ENCODE data around the gene TTC8. TPM values are rescaled to one million over a fixed set of nuclear protein-coding genes. Genes with fewer than 3 reads are reported as not detected.
"Not testable (repeated sequence)": the region's sequence is repeated elsewhere in the genome, so short reads cannot be mapped to it uniquely, and the experiment has no call there.

The TTC8 gene
- 10 to 100 TPM; 12.6 to 25.8 (median 14.4) TPM for polyA plus RNA-seq (ENCODE audit: insufficient read length in 10 of 10)
- long read RNA-seq, donor 1, full-length matches to known transcripts: 2 of 2 reads
- long read RNA-seq, donor 1, partial matches to known transcripts: 0 of 2 reads
- long read RNA-seq, donor 1, other reads (novel, unspliced or antisense): 0 of 2 reads
- long read RNA-seq, donor 2, full-length matches to known transcripts: 4 of 4 reads
- long read RNA-seq, donor 2, partial matches to known transcripts: 0 of 4 reads
- long read RNA-seq, donor 2, other reads (novel, unspliced or antisense): 0 of 4 reads
- long read RNA-seq, donor 3: 0 reads
- long read RNA-seq, donor 4, full-length matches to known transcripts: 2 of 2 reads
- long read RNA-seq, donor 4, partial matches to known transcripts: 0 of 2 reads
- long read RNA-seq, donor 4, other reads (novel, unspliced or antisense): 0 of 2 reads
- long read RNA-seq, donor 5, full-length matches to known transcripts: 2 of 2 reads
- long read RNA-seq, donor 5, partial matches to known transcripts: 0 of 2 reads
- long read RNA-seq, donor 5, other reads (novel, unspliced or antisense): 0 of 2 reads
- long read RNA-seq, donor 6, full-length matches to known transcripts: 1 of 1 reads
- long read RNA-seq, donor 6, partial matches to known transcripts: 0 of 1 reads
- long read RNA-seq, donor 6, other reads (novel, unspliced or antisense): 0 of 1 reads
- long read RNA-seq, donor 7, full-length matches to known transcripts: 1 of 1 reads
- long read RNA-seq, donor 7, partial matches to known transcripts: 0 of 1 reads
- long read RNA-seq, donor 7, other reads (novel, unspliced or antisense): 0 of 1 reads
- long read RNA-seq, donor 8, full-length matches to known transcripts: 2 of 2 reads
- long read RNA-seq, donor 8, partial matches to known transcripts: 0 of 2 reads
- long read RNA-seq, donor 8, other reads (novel, unspliced or antisense): 0 of 2 reads
- long read RNA-seq, donor 9: 0 reads

GRCh38 chr14:88824314-88825077 is at the start of gene TTC8:
Gene TTC8 (plus strand): TSS chr14:88824651. CDS start chr14:88824708, 57 bp downstream.
- peak; percentile 82 to 97 (median 93) for DNase-seq

GRCh38 chr14:88775532-88775931 is 48.9 kb upstream of the TTC8 start:
- no peak for DNase-seq

DNA sequence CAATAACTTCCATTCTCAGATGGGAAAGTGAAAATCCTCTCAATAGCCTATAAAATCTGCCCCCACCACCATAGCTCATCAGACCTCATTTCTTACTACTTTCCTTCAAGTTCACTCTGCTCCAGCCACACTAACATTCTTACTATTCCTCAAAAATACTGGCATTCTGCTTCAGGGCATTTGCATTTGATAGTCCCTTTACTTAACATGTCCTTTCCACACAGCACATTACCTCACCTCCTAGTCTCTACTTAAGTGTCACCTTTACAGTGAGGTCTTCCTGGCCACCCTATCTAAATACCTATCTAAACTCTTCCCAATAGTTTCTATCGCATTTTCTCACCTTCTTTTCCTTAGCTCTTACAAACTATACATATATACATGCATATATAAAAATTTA is 38.5 kb upstream of the TTC8 start:
- DNase-seq: no peak

DNA sequence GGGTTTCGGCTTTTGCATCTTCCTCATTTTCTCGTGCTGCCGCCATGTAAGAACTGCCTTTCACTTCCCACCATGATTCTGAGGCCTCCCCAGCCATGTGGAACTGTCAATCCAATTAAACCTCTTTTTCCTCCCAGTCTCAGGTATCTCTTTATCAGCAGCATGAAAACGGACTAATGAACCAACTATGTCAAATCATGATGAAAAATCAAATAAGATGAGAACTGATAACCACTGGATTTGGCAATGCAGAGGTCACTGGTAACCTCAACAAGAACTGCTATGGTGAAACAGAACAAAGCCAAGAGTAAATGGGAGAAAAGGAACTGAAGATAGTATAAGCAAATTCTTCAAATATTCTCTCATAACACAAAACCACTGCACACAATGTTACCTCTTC is 37.7 kb upstream of the TTC8 start:
- DNase-seq: no peak

DNA sequence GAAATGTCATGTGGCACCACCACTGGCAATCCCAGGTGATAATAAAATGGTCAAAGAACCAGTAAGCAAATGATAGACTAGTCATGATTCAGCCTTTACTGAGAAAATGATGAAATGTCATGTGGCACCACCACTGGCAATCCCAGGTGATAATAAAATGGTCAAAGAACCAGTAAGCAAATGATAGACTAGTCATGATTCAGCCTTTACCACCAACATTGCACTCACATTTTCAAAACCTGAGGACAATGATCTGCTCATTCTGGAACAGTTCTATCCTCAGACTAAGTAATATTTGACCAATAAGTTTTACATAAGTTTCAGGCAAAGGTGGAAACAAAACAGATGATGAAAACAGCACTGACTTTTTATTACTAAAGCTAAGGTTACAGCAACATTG is 34.9 kb upstream of the TTC8 start:
- DNase-seq: not testable (repeated sequence)

- no peak for DNase-seq
These were observed 33.8 kb upstream of the TTC8 start for GRCh38 chr14:88790501-88791251.

- no peak for DNase-seq
These were observed 33.2 kb upstream of the TTC8 start for GRCh38 chr14:88791252-88791621.

- peak in 1 of 3 donors; percentile 40 for DNase-seq
These were observed 32.6 kb upstream of the TTC8 start for GRCh38 chr14:88791629-88792472.

DNA sequence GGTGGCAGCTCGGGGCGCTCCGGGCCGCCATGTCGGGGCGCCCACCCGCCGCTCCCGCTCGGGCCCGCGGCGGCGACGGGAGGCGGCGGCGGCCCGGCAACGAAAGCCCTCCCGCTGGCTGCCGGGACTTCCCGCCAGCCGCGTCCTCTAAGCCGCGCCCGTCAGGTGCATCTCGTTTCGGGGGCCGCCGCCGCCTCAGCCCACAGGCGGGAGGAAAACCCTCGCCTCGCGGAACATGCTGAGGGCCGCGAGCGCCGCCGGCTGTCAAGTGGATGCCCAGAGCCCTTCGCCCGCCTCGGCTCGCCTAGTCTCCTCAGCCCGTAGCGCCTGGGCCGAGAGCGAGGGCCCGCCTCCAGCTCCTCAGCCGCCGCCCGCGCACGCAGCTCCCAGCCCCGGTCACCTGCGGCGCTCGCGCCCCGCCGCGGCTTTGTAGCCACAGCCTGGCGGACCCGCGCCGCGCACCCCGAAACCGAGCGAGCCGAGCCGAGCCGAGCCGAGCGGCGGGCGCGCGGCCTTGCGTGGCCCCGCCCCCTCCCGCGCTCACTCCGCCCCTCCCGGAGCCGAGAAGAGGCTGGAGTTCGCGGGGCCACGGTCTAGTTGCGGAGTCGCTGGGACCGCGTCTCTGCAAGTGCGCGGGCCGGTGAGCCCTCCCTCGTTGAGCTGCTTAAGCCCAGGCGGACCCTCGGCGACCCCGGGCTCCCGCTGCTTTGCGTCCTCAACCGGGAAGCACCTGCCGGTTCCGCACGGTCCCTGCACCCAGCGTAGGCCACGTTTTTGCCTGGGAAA is 31.8 kb upstream of the TTC8 start, which contains the start of gene EML5:
TSS of gene EML5 (minus strand) at position 481 of the 786 bp plus-strand sequence. CDS start at position 31, 450 bp downstream.
- DNase-seq: peak; percentile 61 to 86 (median 74)

DNA sequence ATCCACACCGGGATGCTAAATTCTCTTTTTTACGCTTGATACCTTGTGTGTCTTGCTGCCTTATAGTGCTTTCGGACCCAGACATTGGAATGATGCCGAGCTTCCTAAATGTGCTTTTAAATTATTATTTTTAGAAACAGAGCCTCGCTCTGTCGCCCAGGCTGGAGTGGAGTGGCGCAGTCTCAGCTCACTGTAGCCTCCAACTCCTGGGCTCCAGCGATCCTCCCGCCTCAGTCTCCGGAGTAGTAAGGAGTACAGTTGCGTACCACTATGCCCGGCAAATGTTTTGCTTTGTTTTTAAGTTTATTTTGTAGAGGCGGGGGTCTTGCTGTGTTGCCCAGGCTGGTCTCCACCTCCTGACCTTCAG is 31.2 kb upstream of the TTC8 start:
- no peak for DNase-seq

- no peak for DNase-seq
These were observed 26.3 kb upstream of the TTC8 start for GRCh38 chr14:88798156-88798555.

DNA sequence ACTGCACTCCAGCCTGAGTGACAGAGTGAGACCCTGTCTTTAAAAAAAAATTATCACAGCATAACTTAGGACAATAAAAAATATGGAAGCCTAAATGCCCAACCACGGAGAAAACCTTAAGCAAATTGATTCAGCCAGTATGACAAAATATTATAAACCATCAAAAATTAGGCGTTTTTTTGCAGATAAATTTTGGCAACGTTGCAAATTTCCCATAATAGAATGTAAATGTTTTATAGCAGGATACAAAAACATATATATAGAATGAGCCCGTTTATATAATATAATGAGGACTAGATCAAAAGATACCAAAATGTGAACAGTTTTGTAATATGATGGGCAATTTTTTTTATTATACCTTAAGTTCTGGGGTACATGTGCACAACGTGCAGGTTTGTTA is 24.9 kb upstream of the TTC8 start:
- no peak for DNase-seq

DNA sequence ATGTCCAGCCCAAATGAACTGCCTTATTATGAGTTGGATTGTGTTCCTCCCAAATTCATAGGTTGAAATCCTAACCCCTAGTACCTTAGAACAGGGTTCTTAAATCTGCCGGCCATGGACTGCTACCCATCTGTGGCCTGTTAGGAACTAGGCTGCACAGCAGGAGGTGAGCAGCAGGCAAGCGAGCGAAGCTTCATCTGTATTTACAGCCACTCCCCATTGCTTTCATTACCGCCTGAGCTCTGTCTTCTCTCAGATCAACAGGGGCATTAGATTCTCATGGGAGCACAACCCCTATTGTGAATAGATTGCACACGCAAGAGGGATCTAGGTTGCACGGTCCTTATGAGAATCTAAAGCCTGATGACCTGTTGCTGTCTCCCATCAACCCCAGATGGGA is 21.9 kb upstream of the TTC8 start:
- no peak for DNase-seq

DNA sequence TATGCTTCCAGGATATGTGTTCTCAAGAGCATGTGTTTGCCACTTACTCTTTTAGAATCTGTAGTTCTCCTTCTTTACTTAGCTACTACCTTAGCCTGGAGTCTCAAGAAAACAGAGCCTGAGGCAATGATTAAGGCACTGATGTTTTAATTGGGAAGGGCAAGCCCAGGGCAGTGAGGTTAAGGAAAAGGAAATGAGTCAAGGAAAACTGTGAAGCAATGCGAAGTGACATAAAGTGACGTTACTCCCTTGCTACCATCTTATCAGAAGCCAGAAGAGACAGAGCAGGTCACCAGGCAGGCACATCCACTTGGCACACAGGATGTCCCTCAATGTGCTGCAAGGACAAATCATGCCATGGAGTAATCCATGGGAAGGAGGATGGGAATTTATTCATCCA is 20.4 kb upstream of the TTC8 start:
- DNase-seq: no peak

DNA sequence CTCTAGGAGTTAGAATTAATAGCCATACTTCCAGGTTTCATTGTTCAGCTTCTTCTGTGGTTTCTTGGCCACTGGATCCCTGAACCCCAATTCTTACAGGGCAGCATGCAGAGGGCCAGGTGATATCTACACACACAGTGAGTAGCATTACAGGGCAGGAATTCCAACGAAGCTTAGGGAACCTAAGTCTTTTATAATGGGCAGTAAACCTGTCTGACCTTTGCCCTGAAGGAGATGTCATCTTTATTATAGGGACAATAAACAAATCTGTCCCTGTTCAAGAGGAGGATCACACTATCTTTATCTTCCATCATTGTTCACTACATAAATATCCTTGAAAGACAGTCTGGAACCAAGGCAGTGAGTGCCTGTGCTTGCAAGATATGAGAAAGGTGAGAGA is 20.0 kb upstream of the TTC8 start:
- DNase-seq: no peak

DNA sequence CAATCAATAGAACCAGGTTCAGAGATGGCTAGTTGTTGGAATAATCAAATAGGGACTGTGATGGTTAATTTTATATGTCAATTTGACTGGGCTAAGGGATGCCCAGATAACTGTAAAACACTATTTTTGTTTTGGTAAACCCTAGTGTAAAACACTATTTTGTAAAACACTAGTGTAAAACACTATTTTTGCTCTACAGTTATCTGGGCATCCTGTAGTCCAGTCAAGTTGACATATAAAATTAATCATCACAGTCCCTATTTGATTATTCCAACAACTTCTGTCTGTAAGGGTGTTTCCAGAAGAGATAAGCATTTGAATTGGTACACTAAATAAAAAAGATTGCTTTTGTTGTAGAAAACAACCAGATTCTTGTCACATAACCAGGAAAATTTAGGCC is 16.1 kb upstream of the TTC8 start:
- no peak for DNase-seq

DNA sequence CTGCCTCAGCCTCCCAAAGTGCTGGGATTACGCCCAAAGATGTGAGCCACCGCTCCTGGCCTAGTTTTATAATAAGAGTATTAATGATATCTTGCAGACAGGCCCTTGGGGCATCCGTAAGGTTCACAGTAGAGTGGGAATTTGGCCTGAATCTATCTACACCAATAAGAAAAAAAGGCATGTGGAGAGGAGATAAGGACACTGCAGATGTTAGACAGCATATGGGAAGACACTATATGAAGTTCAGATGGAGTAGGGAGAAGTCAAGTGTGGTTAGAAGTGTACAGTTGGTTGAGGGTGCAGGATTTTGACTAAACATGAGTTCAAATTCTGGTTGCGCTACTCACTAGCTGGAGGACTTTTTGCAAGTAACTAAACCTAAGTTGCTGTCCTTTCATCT is 8.5 kb upstream of the TTC8 start:
- no peak for DNase-seq

GRCh38 chr14:88818018-88818417 is 6.4 kb upstream of the TTC8 start:
- no peak for DNase-seq

DNA sequence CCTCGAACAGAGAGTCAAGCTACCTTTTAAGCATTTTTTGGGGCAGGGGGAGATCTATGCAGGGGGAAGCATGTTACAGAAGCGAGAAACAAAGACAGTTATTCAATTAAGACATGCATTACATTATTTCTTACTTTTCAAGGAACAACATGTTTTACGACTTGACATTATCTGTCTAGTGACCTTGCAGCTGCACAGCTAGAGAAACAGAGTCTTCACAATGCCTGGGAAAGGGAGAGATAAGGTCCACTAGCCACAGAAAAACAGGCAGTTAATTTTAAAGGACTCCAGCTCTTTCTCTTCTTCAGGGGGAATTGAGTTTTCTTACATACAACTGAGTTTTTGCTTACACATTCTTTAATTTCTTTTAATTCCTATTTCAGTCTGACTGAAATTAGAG is 4.8 kb upstream of the TTC8 start:
- not testable (repeated sequence) for DNase-seq
